Measurements from ENCODE around the gene EXOC3.

EXOC3 gene

GRCh38 chr5:489689-490080 is 46.7 kb downstream of the EXOC3 start:
- DNase-seq, result no peak

- DNase-seq, result peak; percentile 43
Observed at GRCh38 chr5:490116-491106, 47.4 kb downstream of the EXOC3 start.

GRCh38 chr5:491119-491855 is 48.3 kb downstream of the EXOC3 start:
- DNase-seq, result no peak

- no peak for DNase-seq
Observed at GRCh38 chr5:491856-492155, 48.8 kb downstream of the EXOC3 start.

- no peak for DNase-seq
Observed at GRCh38 chr5:492314-492893, 49.4 kb downstream of the EXOC3 start.

- DNase-seq, result no peak
Observed at GRCh38 chr5:493119-493701, 50.2 kb downstream of the EXOC3 start.

- no peak for DNase-seq
Observed at GRCh38 chr5:493758-494157, 50.8 kb downstream of the EXOC3 start.

GRCh38 chr5:494667-495255 is 51.8 kb downstream of the EXOC3 start:
- DNase-seq, result no peak

- DNase-seq, result no peak
Observed at GRCh38 chr5:496028-496427, 53.1 kb downstream of the EXOC3 start.

- no peak for DNase-seq
Observed at GRCh38 chr5:497090-497700, 54.2 kb downstream of the EXOC3 start.

- no peak for DNase-seq
Observed at GRCh38 chr5:497871-498509, 55.0 kb downstream of the EXOC3 start.

GRCh38 chr5:499233-500209 is 56.5 kb downstream of the EXOC3 start:
- DNase-seq, result no peak

GRCh38 chr5:500491-500890 is 57.5 kb downstream of the EXOC3 start:
- DNase-seq, result no peak

GRCh38 chr5:501105-501830 is 58.3 kb downstream of the EXOC3 start:
- DNase-seq, result no peak

GRCh38 chr5:501831-502184 is 58.8 kb downstream of the EXOC3 start:
- DNase-seq, result no peak

- DNase-seq, result no peak
Observed at GRCh38 chr5:502325-503079, 59.5 kb downstream of the EXOC3 start.

GRCh38 chr5:504326-505154 is 61.6 kb downstream of the EXOC3 start:
- DNase-seq, result no peak

GRCh38 chr5:505951-506525 is 63.1 kb downstream of the EXOC3 start:
- DNase-seq, result peak; percentile 51

Measured in NCI-H146 (cell line).